Cortex of kidney (tissue), 1 donor: ENCODE results near the gene MAP3K19.

ENCODE experiments used
- DNase-seq: peaks from one replicate; lab custom pipeline; 2025; lab: John Stamatoyannopoulos, UW

Gene MAP3K19

DNA sequence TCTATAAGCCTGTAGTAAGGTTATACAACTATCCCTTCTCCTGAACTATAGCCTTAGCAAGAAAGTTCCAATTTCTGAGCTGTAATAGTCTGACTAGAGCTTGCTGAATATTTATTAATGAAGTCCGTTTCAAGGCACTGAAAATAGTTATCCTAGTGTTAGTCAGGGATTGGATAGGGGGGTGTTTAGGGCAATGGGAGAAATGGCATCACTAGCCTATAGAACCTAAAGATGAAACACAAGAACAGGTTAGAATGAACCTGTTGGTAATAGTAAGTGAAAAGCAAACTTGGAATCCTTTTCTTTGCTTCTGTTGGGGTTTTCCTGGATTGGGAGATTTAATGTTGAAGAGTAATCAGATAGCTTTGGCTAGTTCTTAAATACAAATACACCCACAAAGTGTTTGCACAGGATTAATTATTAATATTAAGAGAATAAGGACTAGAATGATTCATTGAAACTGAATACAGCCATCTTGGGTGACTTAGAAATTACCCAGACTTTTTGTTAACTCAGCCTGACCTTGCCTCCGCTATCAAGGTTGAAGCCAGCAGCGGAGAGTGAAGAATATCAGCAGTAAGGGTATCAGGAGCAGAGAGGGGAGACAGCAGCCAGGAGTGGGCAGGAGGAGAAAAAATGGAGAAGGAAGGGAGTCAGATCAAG is 114.3 kb downstream of the MAP3K19 start:
- DNase-seq: no peak

DNA sequence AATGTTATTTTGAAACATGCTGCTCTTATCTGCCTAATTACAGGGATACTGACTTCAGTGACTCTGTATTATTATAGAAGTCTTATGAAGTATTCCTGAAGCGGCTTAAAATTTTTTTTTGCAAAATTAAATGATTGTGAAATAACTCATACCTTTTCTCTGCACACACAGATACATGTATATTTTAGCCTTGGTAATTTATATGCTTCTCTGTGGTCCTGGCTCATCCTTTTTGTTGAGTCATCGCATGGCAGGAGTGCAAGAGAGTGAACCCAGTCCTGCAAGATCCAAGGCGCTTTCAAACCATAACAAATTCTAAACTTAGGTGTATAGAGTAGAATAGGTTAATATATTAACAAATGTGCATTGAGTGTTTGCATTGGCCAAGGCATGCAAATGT is 120.1 kb downstream of the MAP3K19 start:
- DNase-seq: no peak

DNA sequence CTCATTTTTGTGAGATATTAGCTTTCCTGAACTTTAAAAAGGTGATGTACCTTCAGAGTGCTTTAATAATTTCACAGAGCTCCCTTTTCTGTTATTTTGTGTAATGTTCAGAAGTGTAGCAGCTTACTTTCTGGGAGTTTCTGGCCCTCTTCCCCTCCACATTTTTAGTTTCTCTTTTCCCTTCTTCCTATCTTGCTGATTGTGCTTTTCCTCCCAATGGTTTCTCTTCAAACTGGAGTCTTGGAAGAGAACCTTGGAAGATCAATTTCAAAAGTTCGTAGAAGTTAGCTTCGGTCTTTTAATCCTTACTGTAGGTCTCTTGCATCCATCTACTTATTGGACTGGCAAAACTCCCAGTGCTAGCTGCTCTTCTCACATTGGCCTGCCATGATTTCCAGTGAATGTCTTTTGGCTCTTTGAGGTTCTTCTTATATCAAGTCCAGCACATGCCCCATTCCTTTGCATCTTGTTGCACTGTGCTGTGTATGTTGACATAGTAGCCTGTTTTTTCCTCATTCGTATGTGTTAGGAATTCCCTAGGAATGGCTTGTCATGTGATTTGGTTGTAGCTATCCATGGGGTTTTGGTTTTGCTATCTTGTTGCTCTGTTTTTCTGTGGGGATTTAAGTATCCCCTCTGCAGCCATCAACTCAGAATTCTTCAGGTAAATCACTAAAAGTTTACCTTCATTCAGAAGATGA is 120.9 kb downstream of the MAP3K19 start:
- DNase-seq: no peak

DNA sequence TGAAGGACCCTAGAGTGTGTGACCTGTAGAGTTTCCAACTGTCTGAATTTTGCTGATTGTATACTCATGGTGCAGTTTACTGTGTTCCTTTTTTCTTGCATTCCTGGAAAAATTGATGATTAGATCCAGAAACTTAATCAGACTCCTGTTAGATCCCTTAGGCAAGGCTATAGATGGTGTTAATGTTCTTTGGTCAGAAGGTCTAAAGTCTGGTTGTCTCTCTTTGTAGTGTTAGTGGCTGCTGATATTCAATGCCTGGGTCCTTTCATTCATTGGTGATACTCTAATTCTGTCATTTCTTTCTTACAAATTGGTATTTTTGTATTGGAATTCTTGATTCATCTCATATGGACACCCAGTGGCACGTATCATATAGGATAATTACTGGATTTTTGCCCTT is 122.3 kb downstream of the MAP3K19 start:
- DNase-seq: no peak

DNA sequence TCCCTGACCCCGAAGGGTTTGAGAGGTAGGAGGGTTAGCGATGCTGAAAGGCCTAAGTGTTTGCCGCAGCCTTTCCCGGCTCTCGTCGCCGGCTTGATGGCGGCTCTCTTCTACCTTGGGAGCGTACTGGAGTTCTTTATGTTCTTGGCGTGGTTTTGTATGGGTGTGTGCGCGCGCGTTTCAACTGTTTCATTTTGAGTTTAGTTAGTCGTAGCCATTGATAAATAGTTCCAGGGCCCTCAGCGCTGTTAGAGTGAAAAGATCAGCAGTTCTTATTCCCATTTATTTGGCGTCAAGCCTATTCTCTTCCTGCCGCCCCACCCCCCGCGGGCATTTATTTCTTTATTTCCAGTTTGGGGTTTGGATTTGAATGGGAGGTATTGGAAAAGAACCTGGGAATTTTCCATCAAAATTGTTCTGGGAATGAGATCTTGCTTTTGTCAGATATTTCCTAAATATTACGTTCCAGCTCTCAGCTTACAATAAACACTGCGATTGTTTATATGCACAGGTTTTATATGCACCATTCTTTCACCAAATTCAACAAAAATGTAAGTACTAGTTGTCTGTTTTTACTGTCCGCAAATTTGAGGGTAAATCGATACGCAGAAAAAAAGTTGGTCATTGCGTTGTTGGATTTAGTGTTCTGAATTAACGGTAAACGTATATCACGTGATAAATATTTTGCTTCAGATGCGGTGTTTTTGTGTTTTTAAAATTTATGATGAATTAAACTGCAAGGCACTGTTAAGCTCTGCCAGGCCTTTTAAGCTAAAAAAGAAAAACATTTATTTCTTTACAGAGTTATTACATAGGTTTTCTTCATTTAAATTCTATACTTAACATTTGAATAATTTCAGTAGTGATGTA is 127.7 kb downstream of the MAP3K19 start:
- DNase-seq: peak; percentile 11

DNA sequence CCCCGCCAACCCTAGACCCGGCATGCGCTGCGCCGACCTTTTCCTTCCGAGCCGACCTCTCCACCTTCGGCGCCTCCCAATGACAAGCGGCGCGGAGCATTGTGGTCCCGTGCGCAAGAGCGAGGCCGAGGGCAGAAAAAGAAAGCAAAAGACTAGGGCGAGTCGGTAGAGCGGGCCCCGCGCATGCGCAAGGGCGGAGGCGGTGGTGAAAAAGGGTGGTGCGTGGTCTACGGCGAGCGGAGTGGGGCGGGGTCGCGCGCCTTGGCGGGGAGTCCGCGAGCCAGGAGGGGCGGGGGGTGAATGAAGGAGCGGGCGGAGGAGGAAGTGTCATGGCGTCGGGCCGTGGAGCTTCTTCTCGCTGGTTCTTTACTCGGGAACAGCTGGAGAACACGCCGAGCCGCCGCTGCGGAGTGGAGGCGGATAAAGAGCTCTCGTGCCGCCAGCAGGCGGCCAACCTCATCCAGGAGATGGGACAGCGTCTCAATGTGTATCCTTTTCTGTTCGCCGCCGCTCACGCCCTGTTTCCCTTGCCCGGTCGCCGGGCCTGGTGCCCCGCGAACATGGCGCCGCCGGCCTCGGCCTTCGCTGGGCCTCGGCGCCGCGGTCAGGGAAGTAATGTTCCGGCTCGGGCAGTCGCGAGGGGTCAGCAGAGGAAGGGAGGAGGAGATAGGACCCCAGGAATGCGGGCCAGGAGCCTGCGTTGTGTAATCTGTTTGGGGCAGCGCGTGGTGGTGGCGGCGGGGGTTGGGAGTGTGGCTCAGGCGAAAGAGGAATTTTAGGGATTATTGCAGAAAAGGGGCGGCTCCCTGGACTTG is 128.5 kb downstream of the MAP3K19 start, which contains the start of gene CCNT2:
TSS of gene CCNT2 (plus strand) at position 297 of the 815 bp plus-strand sequence. CDS start at position 330, 33 bp downstream.
- DNase-seq: peak; percentile 95

DNA sequence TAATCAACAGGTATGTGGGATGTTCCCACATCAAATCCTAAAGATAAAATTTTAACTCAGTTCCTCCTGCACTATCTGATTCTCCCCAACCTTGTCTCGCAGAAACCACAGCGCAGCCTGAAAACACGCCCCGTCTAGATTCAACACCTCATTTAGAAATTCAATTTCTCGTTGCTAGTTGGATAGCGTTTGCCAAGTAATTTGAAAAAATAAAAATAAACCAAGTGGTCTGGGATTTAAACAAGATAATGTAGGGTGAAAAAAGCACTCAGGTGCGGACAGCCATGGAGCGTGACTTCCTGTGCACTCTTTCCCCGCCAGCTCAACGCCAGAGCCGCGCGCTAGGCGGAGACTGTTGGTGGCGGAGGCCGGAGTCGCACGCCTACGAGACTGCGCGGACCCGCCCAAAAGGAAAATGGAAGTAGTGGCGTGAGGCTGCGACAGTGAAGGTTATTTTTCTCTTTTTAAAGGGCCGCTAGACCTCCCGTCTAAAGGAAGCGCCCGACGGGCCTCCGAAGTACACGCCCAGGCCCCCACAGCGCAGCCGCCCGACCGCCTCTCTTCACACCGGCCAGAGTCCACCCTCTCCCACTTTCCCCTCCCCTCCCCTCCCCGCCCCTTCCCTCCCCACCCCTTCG is 129.2 kb downstream of the MAP3K19 start:
- peak; percentile 89 for DNase-seq

DNA sequence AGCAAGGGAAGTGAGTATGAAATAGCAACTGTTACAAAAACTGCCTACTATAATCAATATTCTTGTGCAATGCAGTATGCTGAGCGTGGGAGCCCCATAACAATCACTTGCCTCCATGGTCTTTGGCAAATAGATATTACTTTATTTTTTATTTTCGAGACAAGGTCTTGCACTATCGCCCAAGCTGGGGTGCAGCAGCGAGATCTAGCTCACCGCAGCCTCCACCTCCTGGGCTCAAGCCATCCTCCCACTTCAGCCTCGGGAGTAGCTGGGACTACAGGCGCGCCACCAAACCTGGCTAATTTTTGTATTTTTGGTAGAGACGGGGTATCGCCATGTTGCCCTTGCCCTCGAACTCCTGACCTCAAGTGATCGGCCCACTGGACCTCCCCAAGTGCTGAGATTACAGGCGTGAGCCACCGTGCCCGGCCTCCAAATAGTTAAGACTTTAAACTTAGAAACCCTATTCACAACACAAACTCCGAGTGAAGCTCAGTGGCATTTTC is 129.8 kb downstream of the MAP3K19 start:
- DNase-seq: no peak
